NCI-H345 (cell line): ENCODE measurements around the gene TEX48.

Source experiments
- DNase-seq: peaks from one replicate; lab custom pipeline; 2025; lab: John Stamatoyannopoulos, UW

The TEX48 gene

GRCh38 chr9:114621561-114621960 is 60.4 kb downstream of the TEX48 start:
- no peak for DNase-seq

DNA sequence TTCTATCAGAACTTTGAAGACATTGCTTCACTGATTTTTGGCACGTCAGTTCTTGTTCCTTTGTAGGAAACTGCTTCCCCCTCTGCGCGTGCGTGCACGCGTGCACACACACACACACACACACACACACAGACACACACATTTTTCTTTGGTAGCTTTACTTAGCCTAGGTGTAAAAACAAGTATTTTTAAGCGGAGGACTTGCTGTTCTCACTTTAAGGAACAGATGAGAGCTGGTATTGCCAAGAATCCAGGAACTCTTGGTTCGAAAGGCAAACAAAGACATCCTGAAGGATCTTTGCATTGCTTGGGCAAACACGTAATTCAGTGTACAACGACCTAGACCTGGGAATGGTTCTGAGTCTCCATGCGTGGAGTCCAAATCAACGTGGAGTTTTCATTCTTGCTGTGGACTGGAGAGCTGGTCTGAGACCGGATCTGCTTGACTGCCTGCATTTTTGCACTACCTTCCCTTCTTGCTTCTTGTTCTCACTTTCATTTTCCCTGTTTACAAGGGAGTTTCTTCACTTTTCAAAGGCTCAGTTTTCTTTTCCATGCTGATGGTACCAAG is 62.7 kb downstream of the TEX48 start:
- DNase-seq = no peak

GRCh38 chr9:114616684-114617520 is 65.1 kb downstream of the TEX48 start:
- peak; percentile 21 for DNase-seq
